Mesendoderm (in vitro differentiated cells): ENCODE data around the gene DSG4.
A peak's percentile ranks its signal among the peaks of the same experiment; 100 is the strongest.

Experiments used
- DNase-seq: peaks from one replicate; pipeline ENCODE4 v3.0.0; 2013
- H2AK5ac ChIP-seq: 2 replicates; pipeline ENCODE4 v1.6.1; 2013; ENCODE audit warnings: low read length, inconsistent platforms
- H2BK120ac ChIP-seq: 2 replicates; pipeline ENCODE4 v1.6.1; 2013; ENCODE audit warnings: low read depth, mild to moderate bottlenecking, low read length, moderate library complexity, mixed read lengths
- H2BK15ac ChIP-seq: replicated peaks from 2 replicates; pipeline ENCODE4 v1.6.1; 2013; ENCODE audit warnings: low read depth, mild to moderate bottlenecking, moderate library complexity
- H2BK5ac ChIP-seq: 2 replicates; pipeline ENCODE4 v1.6.1; 2013; ENCODE audit warnings: low read length, inconsistent platforms
- H3K18ac ChIP-seq: 2 replicates; pipeline ENCODE4 v1.6.1; 2013; ENCODE audit warnings: mild to moderate bottlenecking, low read length, mixed read lengths
- H3K23ac ChIP-seq: one replicate; pipeline ENCODE4 v1.6.1; 2013; ENCODE audit warnings: low read length
- H3K27ac ChIP-seq: 2 replicates; pipeline ENCODE4 v1.5.1; 2013; ENCODE audit warnings: low read depth, mild to moderate bottlenecking, inconsistent platforms, low read length, moderate library complexity
- H3K27me3 ChIP-seq: 2 replicates; pipeline ENCODE4 v1.6.1; 2013; ENCODE audit warnings: low read length, control low read depth, mild to moderate bottlenecking, inconsistent platforms; ENCODE audit not compliant: insufficient read depth, poor library complexity
- H3K36me3 ChIP-seq: 2 replicates; pipeline ENCODE4 v1.6.1; 2013; ENCODE audit warnings: low read length, inconsistent platforms; ENCODE audit not compliant: control insufficient read depth, insufficient read depth
- H3K4ac ChIP-seq: one replicate; pipeline ENCODE4 v1.6.1; 2013; ENCODE audit warnings: low read depth, mild to moderate bottlenecking, low read length, moderate library complexity
- H3K4me1 ChIP-seq: 2 replicates; pipeline ENCODE4 v1.6.1; 2013; ENCODE audit warnings: low read depth, low read length, inconsistent platforms; ENCODE audit not compliant: control insufficient read depth
- H3K4me2 ChIP-seq: 2 replicates; pipeline ENCODE4 v1.6.1; 2013; ENCODE audit warnings: low read length
- H3K4me3 ChIP-seq: 2 replicates; pipeline ENCODE4 v1.5.1; 2013; ENCODE audit warnings: mild to moderate bottlenecking, low read length
- H3K56ac ChIP-seq: one replicate; pipeline ENCODE4 v1.6.1; 2013; ENCODE audit warnings: low read length
- H3K79me1 ChIP-seq: 2 replicates; pipeline ENCODE4 v1.6.1; 2013; ENCODE audit warnings: low read length, inconsistent platforms
- H3K79me2 ChIP-seq: 2 replicates; pipeline ENCODE4 v1.6.1; 2013; ENCODE audit warnings: mild to moderate bottlenecking, low read length; ENCODE audit not compliant: control insufficient read depth, insufficient read depth
- H3K9ac ChIP-seq: 2 replicates; pipeline ENCODE4 v1.6.1; 2013; ENCODE audit warnings: low read length, inconsistent platforms
- H4K5ac ChIP-seq: one replicate; pipeline ENCODE4 v1.6.1; 2013; ENCODE audit warnings: low read length
- H4K8ac ChIP-seq: one replicate; pipeline ENCODE4 v1.6.1; 2013; ENCODE audit warnings: low read depth, mild to moderate bottlenecking, control low read depth, low read length, moderate library complexity
- WGBS: extraction: QIAGEN DNeasy Blood & Tissue Kit; methylation state at CpG from one replicate; pipeline ENCODE4 v1.1.7; 2013; ENCODE audit warnings: low lambda C conversion rate, missing lambda C conversion rate; ENCODE audit not compliant: insufficient coverage; ENCODE audit errors: extremely low coverage; 5-methylcytosine and 5-hydroxymethylcytosine counted together

Gene DSG4

GRCh38 chr18:31382107-31382506 is 5.5 kb downstream of the DSG4 start:
- WGBS, result no CpG with 5 or more reads among the region's 2 CpGs
- Histone ChIP-seq H2BK5ac (no peak overlapping the region), H3K9ac (no peak overlapping the region), H2AK5ac (no peak overlapping the region), H3K18ac (no peak overlapping the region), H3K27me3 (no peaks in the 10 kb centered on the region), H3K36me3 (no peaks in the 10 kb centered on the region), H3K27ac (no peak overlapping the region), H3K56ac (no peak overlapping the region), H3K79me1 (no peaks in the 10 kb centered on the region), H3K4me1 (no peaks in the 10 kb centered on the region), H3K79me2 (no peaks in the 10 kb centered on the region), H4K5ac (no peak overlapping the region), H3K23ac (no peak overlapping the region), H2BK15ac (no peak overlapping the region), H3K4me2 (no peak overlapping the region), H3K4me3 (no peak overlapping the region), H4K8ac (no peak overlapping the region), H3K4ac (no peak overlapping the region), H2BK120ac (no peak overlapping the region)
- DNase-seq, result no peak

- no peaks in the 10 kb centered on the region for H3K79me2 ChIP-seq
- H3K18ac ChIP-seq, result no peak overlapping the region
- no peak overlapping the region for H3K9ac ChIP-seq
- H2AK5ac ChIP-seq, result no peak overlapping the region
- no peak overlapping the region for H3K56ac ChIP-seq
- H3K4me1 ChIP-seq, result no peaks in the 10 kb centered on the region
- no peak overlapping the region for H3K27ac ChIP-seq
- H4K5ac ChIP-seq, result no peak overlapping the region
- H3K4me3 ChIP-seq, result no peak overlapping the region
- no CpG with 5 or more reads among the region's 6 CpGs for WGBS
- H3K79me1 ChIP-seq, result no peaks in the 10 kb centered on the region
- H3K4ac ChIP-seq, result no peak overlapping the region
- no peak overlapping the region for H2BK5ac ChIP-seq
- DNase-seq, result no peak
- no peaks in the 10 kb centered on the region for H3K27me3 ChIP-seq
- H3K4me2 ChIP-seq, result no peak overlapping the region
- no peak overlapping the region for H4K8ac ChIP-seq
- no peak overlapping the region for H2BK120ac ChIP-seq
- H2BK15ac ChIP-seq, result no peak overlapping the region
- no peak overlapping the region for H3K23ac ChIP-seq
- H3K36me3 ChIP-seq, result no peaks in the 10 kb centered on the region
Observed at GRCh38 chr18:31386741-31387140, 10.2 kb downstream of the DSG4 start.

- H3K56ac ChIP-seq, result no peak overlapping the region
- no peak overlapping the region for H2AK5ac ChIP-seq
- WGBS, result no CpG with 5 or more reads among the region's 3 CpGs
- no peaks in the 10 kb centered on the region for H3K36me3 ChIP-seq
- no peak overlapping the region for H3K27ac ChIP-seq
- no peak overlapping the region for H3K4me3 ChIP-seq
- H2BK5ac ChIP-seq, result no peak overlapping the region
- H3K4ac ChIP-seq, result no peak overlapping the region
- H3K18ac ChIP-seq, result no peak overlapping the region
- H4K8ac ChIP-seq, result no peak overlapping the region
- peak; percentile 36 for DNase-seq
- H2BK120ac ChIP-seq, result no peak overlapping the region
- H3K79me2 ChIP-seq, result no peaks in the 10 kb centered on the region
- no peak overlapping the region for H3K23ac ChIP-seq
- no peak overlapping the region for H4K5ac ChIP-seq
- no peak overlapping the region for H2BK15ac ChIP-seq
- no peaks in the 10 kb centered on the region for H3K27me3 ChIP-seq
- no peaks in the 10 kb centered on the region for H3K4me1 ChIP-seq
- no peaks in the 10 kb centered on the region for H3K79me1 ChIP-seq
- H3K4me2 ChIP-seq, result no peak overlapping the region
- H3K9ac ChIP-seq, result no peak overlapping the region
Observed at GRCh38 chr18:31393286-31393685, 16.7 kb downstream of the DSG4 start.

- Histone ChIP-seq H3K4me1 (no peaks in the 10 kb centered on the region), H3K56ac (no peak overlapping the region), H4K5ac (no peak overlapping the region), H3K79me1 (no peaks in the 10 kb centered on the region), H3K4me3 (no peak overlapping the region), H2BK120ac (no peak overlapping the region), H3K23ac (no peak overlapping the region), H3K9ac (no peak overlapping the region), H3K27me3 (no peaks in the 10 kb centered on the region), H3K79me2 (no peaks in the 10 kb centered on the region), H2BK5ac (no peak overlapping the region), H3K27ac (no peak overlapping the region), H4K8ac (no peak overlapping the region), H3K4me2 (no peak overlapping the region), H2AK5ac (no peak overlapping the region), H3K4ac (no peak overlapping the region), H2BK15ac (no peak overlapping the region), H3K36me3 (no peaks in the 10 kb centered on the region), H3K18ac (no peak overlapping the region)
- no peak for DNase-seq
- no CpG with 5 or more reads among the region's 6 CpGs for WGBS
Observed at GRCh38 chr18:31396796-31397612, 20.4 kb downstream of the DSG4 start.

GRCh38 chr18:31398191-31398590 is 21.6 kb downstream of the DSG4 start:
- no peak overlapping the region for H2BK120ac ChIP-seq
- H4K5ac ChIP-seq, result no peak overlapping the region
- no peak overlapping the region for H3K18ac ChIP-seq
- H3K4me1 ChIP-seq, result no peaks in the 10 kb centered on the region
- no peak overlapping the region for H3K9ac ChIP-seq
- H2BK15ac ChIP-seq, result no peak overlapping the region
- H3K79me1 ChIP-seq, result no peaks in the 10 kb centered on the region
- no peak overlapping the region for H4K8ac ChIP-seq
- no peak overlapping the region for H2BK5ac ChIP-seq
- no CpG with 5 or more reads among the region's 2 CpGs for whole genome bisulfite sequencing
- H3K27ac ChIP-seq, result no peak overlapping the region
- H3K36me3 ChIP-seq, result no peaks in the 10 kb centered on the region
- DNase-seq, result no peak
- H3K23ac ChIP-seq, result no peak overlapping the region
- no peak overlapping the region for H3K4me3 ChIP-seq
- H3K79me2 ChIP-seq, result no peaks in the 10 kb centered on the region
- H3K27me3 ChIP-seq, result no peaks in the 10 kb centered on the region
- no peak overlapping the region for H3K4me2 ChIP-seq
- H3K56ac ChIP-seq, result no peak overlapping the region
- no peak overlapping the region for H2AK5ac ChIP-seq
- no peak overlapping the region for H3K4ac ChIP-seq
